Stomach (tissue), 4 donors: ENCODE results near the gene PIWIL1.

ENCODE experiments used
- CTCF ChIP-seq, 7 experiments: fragments of 450-650 bp in 4 of 7; fragments of 200-600 bp in 3 of 7; sonication (generic) in 3 of 7; IDR thresholded peaks; one replicate each; pipeline ENCODE4 v1.5.1; 2016 to 2019; ENCODE audit warnings: antibody characterized with exemption in 7 of 7, control low read depth in 2 of 7, mild to moderate bottlenecking in 1 of 7
- EP300 ChIP-seq: sonication (generic); formaldehyde crosslinking; IDR thresholded peaks from one replicate; pipeline ENCODE4 v1.6.1; 2017; ENCODE audit warnings: antibody characterized with exemption
- POLR2A ChIP-seq, 4 donors: fragments of 450-650 bp; IDR thresholded peaks; one replicate each; pipeline ENCODE4 v1.6.1; 2016; ENCODE audit warnings: antibody characterized with exemption in 4 of 4, control low read depth in 2 of 4, mild to moderate bottlenecking in 1 of 4, moderate library complexity in 1 of 4
- POLR2AphosphoS5 ChIP-seq, 3 donors: sonication (generic); formaldehyde crosslinking; IDR thresholded peaks; one replicate each; pipeline ENCODE4 v1.6.1; 2016; ENCODE audit warnings: antibody characterized with exemption in 3 of 3

GRCh38 chr12:130331146-130331545 lies 6.5 kb upstream of the PIWIL1 start:
- TF ChIP-seq POLR2AphosphoS5 (IDR thresholded peaks at IDR 0.05) (no peak), POLR2A (IDR thresholded peaks at IDR 0.05) (no peak), EP300 (no peak), CTCF (IDR thresholded peaks at IDR 0.05) (no peak)
